ENCODE measurements around the gene PPOX.

Gene PPOX

DNA sequence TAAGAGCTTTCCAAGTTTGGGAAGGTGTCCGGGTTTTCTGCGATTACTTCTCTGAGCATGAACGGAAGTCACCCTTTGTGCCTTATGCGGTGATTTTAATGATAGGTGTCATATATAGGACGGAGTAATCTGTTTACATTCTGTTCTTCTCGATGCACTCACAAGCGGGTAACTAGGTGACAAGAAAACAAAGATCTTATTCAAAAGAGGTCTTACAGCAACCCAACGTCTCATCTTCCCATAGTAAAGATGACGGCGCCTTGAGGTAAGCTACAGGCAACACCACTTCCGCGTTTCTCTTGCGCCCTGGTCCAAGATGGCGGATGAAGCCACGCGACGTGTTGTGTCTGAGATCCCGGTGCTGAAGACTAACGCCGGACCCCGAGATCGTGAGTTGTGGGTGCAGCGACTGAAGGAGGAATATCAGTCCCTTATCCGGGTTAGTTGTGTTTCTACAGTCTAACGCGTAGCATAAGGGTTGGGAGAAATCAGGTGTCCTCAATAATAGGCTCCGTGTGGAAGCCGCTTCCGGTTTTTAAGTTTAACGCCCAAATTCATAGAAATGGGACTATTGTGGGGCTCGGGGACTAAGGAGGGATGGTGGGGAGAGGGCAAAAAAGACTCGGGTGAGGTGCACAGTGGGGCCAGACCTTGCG is 12.4 kb upstream of the PPOX start, which contains the start of gene UFC1:
UFC1 (plus strand) TSS at position 297 of the 656 bp plus-strand sequence; CDS start at position 317, 20 bp downstream.
- DNase-seq (ENCODE audit: low spot score) = peak; percentile 76

- DNase-seq (ENCODE audit: low spot score) = no peak
These were observed 8.4 kb upstream of the PPOX start for GRCh38 chr1:161157867-161158266.

DNA sequence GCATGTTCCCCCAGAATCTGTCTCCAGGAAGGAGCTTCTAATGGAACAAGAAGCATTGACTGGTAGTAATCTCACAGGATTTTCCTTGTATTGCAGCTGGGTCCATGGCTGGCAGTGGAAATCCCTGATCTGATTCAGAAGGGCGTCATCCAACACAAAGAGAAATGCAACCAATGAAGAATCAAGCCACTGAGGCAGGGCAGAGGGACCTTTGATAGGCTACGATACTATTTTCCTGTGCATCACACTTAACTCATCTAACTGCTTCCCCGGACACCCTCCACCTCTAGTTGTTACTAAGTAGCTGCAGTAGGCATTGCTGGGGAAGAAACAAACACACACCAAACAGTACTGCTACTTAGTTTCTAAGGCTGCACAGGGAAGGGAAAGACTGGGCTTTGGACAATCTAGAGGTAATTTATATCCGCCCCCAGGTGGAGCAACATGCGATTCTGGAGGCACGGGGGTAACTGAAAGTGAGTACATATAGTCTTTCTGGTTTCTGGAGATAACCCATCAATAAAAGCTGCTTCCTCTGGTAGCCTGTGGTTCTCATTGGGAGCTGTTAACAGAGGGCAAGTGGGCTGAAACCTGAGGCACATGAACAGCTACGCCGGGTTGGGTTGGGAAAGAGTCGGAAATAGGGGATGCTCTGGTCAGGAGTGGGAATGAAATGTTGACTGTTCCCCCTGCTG is 7.8 kb upstream of the PPOX start:
- DNase-seq (ENCODE audit: low spot score) = no peak

DNA sequence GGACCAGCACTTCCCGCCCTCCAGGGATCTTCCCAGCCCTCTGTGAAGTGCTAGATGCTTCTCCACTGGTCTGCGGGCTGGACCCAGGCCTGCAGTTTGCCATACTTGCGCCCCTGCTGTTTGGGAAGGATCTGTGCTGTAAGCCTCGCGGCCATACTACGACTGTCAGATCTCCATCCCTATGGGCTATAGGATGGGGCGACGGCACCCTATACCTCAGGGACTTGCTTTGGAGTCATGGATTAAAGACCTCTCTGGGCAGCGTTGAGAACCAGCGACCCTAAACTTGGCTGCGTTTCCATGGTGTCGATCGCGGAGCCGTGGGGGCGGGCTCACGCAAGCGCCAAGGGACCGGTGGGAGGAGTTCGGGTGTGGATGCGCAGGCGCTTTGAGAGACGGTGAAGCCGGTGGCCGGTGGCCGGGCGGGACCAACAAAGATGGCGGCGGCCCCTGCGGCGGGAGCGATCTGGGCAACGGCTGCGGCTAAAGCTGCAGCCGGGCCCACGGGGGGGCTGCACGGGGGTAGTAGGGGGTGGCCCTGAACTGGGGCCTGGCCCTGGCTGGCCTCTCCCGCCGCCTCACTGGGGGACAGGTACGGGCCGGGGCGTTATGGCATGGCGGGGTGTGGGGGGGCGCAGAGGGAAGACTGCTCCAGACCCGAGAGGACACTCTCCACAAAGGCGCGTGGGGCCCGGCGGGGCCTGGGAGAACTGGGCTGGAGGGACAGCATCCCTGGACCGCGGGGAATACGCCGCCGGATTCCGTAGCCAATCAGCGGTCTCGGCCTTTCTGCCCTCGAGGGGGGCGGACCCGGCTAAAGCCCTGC is 6.9 kb upstream of the PPOX start, which contains the start of gene USP21:
USP21 (plus strand) TSS at position 414 of the 826 bp plus-strand sequence. CDS start 1,141 bp downstream, outside the sequence.
- DNase-seq (ENCODE audit: low spot score) = peak; percentile 92

- no peak for DNase-seq (ENCODE audit: low spot score)
These were observed 6.3 kb upstream of the PPOX start for GRCh38 chr1:161159913-161160243.

GRCh38 chr1:161160671-161161145 is 5.5 kb upstream of the PPOX start:
- no peak for DNase-seq (ENCODE audit: low spot score)

DNA sequence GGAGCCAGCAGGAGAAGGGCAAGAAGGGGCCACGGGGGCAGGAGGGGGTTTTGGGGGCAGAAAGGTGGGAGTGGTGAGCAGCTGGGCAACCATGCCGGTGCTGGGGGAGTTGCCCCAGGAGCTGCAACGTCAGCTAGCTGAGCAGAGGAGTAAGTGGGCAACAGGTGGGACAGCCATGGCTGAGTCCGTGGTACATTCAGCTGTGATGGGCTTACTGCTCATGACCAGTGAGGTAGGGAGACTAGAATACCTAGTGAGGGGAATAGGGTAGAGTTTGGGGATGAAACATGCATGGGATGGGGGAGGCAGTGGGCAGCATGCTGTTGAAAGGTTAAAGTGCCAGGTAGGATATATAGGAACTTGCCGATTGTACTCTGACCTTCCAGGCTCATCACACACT is 4.6 kb upstream of the PPOX start:
- DNase-seq (ENCODE audit: low spot score) = no peak

DNA sequence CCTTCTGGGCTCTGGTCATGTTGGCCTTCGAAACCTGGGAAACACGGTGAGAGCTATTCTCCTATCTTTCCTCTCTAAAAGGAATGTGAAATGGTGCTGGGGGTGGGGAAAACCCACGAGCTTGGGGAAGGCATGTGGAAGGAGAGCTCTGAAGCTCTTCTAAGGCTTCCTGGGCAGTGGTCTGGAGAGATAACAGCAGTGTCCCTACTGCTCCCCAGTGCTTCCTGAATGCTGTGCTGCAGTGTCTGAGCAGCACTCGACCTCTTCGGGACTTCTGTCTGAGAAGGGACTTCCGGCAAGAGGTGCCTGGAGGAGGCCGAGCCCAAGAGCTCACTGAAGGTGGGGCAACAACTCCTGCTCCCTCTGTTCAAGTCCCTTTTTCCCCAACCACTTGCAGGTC is 4.2 kb upstream of the PPOX start:
- no peak for DNase-seq (ENCODE audit: low spot score)

- no peak for DNase-seq (ENCODE audit: low spot score)
These were observed 3.4 kb upstream of the PPOX start for GRCh38 chr1:161162806-161163205.

DNA sequence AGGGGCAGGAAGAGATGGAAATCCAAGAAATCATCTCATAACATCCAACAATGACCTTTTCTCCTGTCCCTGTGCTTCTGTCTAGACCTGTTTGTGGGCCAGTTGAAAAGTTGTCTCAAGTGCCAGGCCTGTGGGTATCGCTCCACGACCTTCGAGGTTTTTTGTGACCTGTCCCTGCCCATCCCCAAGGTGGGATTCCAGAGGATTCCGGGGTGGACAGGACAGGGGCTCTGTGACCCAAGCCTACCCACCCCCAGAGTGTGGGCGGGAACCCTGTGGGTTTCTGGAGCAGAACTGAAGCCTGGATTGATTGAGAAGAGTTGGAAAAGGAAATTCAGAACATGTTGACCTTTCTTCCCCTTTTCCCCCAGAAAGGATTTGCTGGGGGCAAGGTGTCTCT is 2.4 kb upstream of the PPOX start:
- no peak for DNase-seq (ENCODE audit: low spot score)

DNA sequence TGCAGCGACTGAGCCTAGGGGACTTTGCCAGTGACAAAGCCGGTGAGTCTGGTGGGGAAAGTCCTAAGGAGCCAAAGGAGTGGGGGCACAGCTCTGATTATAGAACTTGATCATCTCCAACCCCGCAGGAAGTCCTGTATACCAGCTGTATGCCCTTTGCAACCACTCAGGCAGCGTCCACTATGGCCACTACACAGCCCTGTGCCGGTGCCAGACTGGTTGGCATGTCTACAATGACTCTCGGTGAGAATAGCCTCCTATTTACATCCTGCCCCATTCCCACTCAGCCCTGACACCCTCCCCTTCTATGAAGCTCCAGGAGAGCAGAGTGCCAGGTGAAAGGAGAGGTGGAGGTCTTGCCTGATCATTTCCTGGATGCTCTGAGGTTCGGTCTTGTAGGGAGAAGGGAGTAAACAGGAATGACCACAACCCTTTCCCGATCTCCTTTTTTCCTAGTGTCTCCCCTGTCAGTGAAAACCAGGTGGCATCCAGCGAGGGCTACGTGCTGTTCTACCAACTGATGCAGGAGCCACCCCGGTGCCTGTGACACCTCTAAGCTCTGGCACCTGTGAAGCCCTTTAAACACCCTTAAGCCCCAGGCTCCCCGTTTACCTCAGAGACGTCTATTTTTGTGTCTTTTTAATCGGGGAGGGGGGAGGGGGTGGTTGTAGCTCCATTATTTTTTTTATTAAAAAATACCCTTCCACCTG is 1.2 kb upstream of the PPOX start:
- no peak for DNase-seq (ENCODE audit: low spot score)

- DNase-seq (ENCODE audit: low spot score) = peak; percentile 23
These were observed 683 bp downstream of the PPOX start for GRCh38 chr1:161166669-161167548.

- DNase-seq (ENCODE audit: low spot score) = no peak
These were observed 2.7 kb downstream of the PPOX start for GRCh38 chr1:161168906-161169305.

DNA sequence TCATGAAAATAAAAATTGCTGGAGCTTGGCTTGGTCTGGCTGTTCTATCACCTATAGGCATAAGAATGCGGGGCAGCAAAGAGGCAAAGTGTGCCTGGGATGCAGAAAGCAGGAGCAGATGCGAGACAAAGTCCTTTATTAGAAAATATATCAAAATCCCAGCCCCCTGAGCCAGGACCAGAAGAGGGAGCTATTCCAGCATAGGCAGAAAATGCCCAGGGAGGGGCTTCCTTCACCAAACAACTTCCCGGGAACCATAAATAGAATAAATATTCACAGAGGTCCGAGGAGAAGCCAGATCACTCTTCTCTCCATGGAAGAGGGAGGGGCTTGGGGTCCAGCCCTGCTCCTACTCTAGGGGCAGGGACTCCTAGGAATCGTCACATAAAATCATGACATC is 5.0 kb downstream of the PPOX start:
- no peak for DNase-seq (ENCODE audit: low spot score)

DNA sequence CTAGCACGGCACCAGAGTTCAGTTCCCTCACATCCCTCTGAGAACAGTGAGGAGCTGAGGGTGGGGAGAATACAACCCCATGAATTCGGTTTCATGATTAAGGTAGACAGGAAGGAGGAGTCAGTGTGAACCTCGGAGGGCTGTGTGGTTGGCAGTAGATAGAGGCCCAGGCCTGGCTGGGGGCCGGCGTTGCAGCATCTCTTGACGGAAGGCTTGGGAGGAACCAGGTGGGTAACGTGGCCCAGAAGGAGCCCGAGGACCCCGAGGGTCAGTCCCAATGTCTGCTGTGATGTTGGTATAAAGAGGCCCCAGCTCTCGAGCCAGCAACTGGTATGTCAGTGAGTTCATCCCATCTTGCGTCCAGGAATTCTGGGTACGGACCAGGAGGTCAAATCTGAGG is 5.5 kb downstream of the PPOX start:
- DNase-seq (ENCODE audit: low spot score) = no peak

DNA sequence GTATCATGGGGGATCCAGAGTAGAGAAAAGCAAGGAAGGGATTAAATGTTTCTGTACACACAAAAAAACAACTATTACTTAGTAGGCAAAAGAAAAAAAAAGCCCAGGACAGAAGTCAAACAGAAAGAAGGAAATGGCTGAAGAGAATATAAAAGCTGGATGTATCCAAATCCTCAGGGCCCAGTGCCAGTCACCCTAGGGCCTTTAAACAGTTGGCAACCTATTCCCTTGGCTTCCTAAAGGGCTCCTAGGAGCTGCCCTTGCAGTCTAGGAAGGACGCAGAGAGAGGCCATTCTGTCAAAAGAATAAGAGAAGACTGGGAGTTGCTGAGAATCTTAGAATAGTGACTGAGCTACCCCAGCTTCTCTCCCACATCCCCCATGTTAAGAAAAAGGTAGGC is 6.1 kb downstream of the PPOX start:
- no peak for DNase-seq (ENCODE audit: low spot score)

DNA sequence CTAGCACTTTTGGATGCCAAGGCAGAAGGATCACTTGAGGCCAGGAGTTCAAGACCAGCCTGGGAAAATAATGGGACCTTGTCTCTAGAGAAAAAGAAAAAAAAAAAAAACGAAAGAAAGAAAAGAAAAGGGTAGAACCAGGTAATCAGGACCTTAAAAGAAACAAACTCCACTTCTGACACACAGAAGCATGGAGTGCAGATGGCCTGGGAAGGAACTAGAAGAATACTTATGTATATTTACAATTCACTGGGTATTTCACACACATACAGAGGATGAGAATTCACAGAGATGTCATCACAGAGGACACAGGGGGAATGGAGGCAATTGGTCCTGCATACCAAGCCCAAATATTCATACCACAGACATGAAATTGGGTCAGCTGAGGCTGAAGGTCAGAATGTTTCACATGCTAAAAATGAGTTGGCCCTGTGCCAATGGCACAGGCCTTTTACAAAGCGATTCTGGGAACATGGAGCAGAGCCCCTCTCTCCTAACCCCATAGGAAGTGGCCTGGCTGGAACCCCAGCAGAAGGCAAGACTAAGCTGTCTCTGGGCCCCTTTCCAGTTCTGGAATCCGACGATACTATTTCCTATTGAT is 6.7 kb downstream of the PPOX start:
- DNase-seq (ENCODE audit: low spot score) = no peak

DNA sequence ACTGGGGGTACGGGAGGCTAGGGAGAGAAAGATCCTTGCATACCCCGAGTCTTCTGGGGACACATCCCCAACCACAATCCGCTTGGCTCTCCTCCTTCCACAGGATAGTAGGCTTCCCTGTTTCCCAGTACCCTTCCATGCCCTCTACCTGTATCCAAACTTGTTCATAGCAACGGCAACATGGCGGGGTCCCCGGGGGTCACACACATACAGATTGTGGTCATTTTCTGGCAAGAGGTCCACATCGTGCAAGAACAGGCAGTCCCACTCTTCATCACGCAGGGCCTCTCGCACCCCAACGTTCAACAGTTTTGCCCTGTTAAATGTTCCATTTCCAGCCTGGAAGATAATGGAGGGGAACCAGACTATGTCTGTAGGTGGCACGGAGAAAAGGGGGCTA is 7.5 kb downstream of the PPOX start:
- no peak for DNase-seq (ENCODE audit: low spot score)

DNA sequence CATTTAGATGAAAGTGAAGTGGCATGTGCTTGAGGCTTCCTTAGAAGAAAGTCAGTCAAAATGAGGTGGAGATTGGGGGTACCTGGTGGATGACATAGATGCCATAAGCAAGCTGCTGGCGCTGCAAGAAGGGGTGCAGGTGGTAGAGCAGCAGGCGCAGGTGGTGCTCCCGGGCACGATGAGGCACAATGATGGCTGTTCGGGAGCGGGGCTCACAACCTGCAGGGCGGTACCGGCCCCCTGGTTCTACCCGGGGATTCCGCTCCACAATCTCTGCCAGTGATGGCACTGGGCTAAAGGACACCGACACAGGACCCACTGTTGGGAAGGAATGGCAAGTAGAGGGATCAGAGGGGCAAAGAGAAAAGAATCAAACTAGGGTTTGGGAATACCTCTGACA is 8.7 kb downstream of the PPOX start:
- no peak for DNase-seq (ENCODE audit: low spot score)

- DNase-seq (ENCODE audit: low spot score) = no peak
These were observed 9.7 kb downstream of the PPOX start for GRCh38 chr1:161175771-161176453.

Data from HuH-7.5 (cell line).